ENCODE data around the gene ASF1A. TPM values are rescaled to one million over a fixed set of nuclear protein-coding genes. Genes with fewer than 3 reads are reported as not detected.

ASF1A gene
- total and polyA plus RNA-seq, 11 donors: 9.8 to 28.9 (median 22.1) TPM

- TF ChIP-seq POLR2A (IDR thresholded peaks at IDR 0.05): no peak
- TF ChIP-seq CTCF (IDR thresholded peaks at IDR 0.05): no peak
Measured at GRCh38 chr6:118935978-118936703, 42.2 kb downstream of the ASF1A start.

GRCh38 chr6:118939683-118940082 lies 45.7 kb downstream of the ASF1A start:
- TF ChIP-seq POLR2A (IDR thresholded peaks at IDR 0.05) (no peak), CTCF (IDR thresholded peaks at IDR 0.05) (no peak)
- ATAC-seq (peak in 3 of 4 donors; percentile 47 to 56 (median 51)), DNase-seq (peak in 4 of 5 donors; percentile 20 to 53 (median 29))
- Histone ChIP-seq H3K27ac (no peak overlapping the region), H3K27me3 (no peaks in the 10 kb centered on the region), H3K9me3 (peaks cover 0 to 22% (median 1%) of the 10 kb centered on the region in 12 donors), H3K36me3 (no peaks in the 10 kb centered on the region), H3K4me3 (no peak overlapping the region), H3K4me1 (peaks cover 0 to 20% (median 2%) of the 10 kb centered on the region in 12 donors)
- whole genome bisulfite sequencing, 4 donors: 69 to 100% (median 94%) methylated on average over 1 of the region's 1 CpG
- intact Hi-C loops (cut with DNase I): loop anchor here in 1 of 10 donors (5.0 kb wide), 1 partner anchor 47 kb away; the partner anchor contains the start of gene ASF1A

More at GRCh38 chr6:118935978-118936703, 42.2 kb downstream of the ASF1A start:
- ATAC-seq (no peak), DNase-seq (no peak)
- Histone ChIP-seq H3K36me3 (peaks cover 0 to 19% (median 13%) of the 10 kb centered on the region in 9 donors), H3K4me1 (peaks cover 0 to 26% (median 6%) of the 10 kb centered on the region in 12 donors), H3K9me3 (no peaks in the 10 kb centered on the region), H3K27me3 (no peaks in the 10 kb centered on the region), H3K27ac (peak overlapping the region in 1 of 12 donors; percentile 93), H3K4me3 (no peak overlapping the region)
- intact Hi-C loops (cut with DNase I): loop anchor here in 4 of 10 donors (2.0 to 5.0 kb wide), 2 partner anchors 41 to 44 kb away; partner anchors contain the start of gene ASF1A (in 4 of the 4)
- WGBS, 4 donors: 78 to 82% (median 81%) methylated on average over 3 of the region's 3 CpGs

- Histone ChIP-seq H3K27me3 (no peaks in the 10 kb centered on the region), H3K27ac (no peak overlapping the region), H3K4me1 (peaks cover 0 to 13% (median 0%) of the 10 kb centered on the region in 12 donors), H3K4me3 (no peak overlapping the region), H3K36me3 (no peaks in the 10 kb centered on the region), H3K9me3 (peaks cover 0 to 32% (median 9%) of the 10 kb centered on the region in 12 donors)
- DNase-seq (no peak), ATAC-seq (no peak)
- intact Hi-C loops (cut with DNase I): no loop called here
- TF ChIP-seq CTCF (IDR thresholded peaks at IDR 0.05) (no peak), POLR2A (IDR thresholded peaks at IDR 0.05) (no peak)
- 86 to 97% (median 96%) methylated on average over 2 of the region's 2 CpGs for WGBS, 4 donors
Measured at GRCh38 chr6:118940770-118941169, 46.8 kb downstream of the ASF1A start.

- ATAC-seq (no peak), DNase-seq (no peak)
- no peak overlapping the region for H3K27ac ChIP-seq
- peaks cover 0 to 70% (median 15%) of the 10 kb centered on the region in 12 donors for H3K9me3 ChIP-seq
- TF ChIP-seq POLR2A (IDR thresholded peaks at IDR 0.05): no peak
- H3K27me3 ChIP-seq: no peaks in the 10 kb centered on the region
- H3K4me3 ChIP-seq: no peak overlapping the region
- H3K36me3 ChIP-seq: no peaks in the 10 kb centered on the region
- H3K4me1 ChIP-seq: no peaks in the 10 kb centered on the region
- intact Hi-C loops (cut with DNase I): no loop called here
Measured at GRCh38 chr6:118945217-118945616, 51.3 kb downstream of the ASF1A start.

Data from heart left ventricle (tissue), 16 donors.